HG02588 (cell line): Measurements from ENCODE around the gene THRB.

Experiments used
- ATAC-seq: cut with Tn5 transposase; IDR thresholded peaks from one replicate; pipeline ENCODE4 v1.9.1; 2021; ENCODE audit warnings: mild to moderate bottlenecking, moderate library complexity; ENCODE audit not compliant: unreplicated experiment

Gene THRB

DNA sequence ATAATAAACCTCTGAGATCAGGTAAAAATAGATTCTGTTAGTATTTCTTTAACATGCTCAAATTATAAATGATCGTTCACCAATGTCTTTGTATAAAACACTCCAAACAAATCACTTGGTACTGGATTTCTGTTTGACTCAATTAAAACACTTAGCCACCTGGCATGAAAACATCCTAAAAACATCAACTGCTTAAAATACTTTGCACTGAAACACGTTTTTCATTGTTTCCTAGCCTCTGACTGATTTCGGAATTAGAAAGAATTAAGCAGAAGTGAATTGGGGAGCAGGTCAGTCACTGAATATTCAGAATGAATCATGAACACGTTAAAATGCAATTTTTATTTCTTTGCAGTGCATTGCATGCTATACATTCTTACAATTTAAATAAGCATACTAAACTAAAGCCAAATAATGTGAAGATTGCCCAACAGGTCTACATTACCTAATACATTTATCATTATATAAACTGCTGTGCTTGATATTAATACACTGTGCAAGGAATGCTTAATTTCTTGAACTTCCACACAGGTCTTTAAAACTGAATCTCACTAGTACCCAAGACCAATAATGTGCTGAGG lies 1.6 kb downstream of the THRB start:
- no peak for ATAC-seq

GRCh38 chr3:24490151-24490550 lies 4.5 kb downstream of the THRB start:
- ATAC-seq: no peak

GRCh38 chr3:24487325-24488262 lies 7.1 kb downstream of the THRB start:
- no peak for ATAC-seq

DNA sequence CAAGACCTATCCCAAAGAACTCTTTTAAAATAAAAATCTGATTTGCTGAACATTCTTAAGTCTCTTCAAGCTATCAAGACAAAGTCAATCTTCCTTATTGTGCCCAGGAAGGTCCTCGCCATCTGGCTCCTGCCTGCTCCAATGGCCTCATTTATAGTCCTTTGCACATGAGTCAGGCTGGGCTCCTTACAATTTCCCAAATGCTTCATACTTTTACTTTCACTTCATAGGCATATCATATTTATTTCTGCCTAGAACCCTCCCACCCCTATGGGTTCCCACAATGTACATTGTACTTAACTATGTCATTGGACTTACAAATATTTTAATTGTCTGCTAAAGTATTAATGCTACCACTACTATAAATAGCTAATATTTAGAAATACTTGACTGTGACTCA lies 9.1 kb downstream of the THRB start:
- ATAC-seq: no peak

- ATAC-seq: no peak
These were observed 10.8 kb downstream of the THRB start for GRCh38 chr3:24483873-24484272.

DNA sequence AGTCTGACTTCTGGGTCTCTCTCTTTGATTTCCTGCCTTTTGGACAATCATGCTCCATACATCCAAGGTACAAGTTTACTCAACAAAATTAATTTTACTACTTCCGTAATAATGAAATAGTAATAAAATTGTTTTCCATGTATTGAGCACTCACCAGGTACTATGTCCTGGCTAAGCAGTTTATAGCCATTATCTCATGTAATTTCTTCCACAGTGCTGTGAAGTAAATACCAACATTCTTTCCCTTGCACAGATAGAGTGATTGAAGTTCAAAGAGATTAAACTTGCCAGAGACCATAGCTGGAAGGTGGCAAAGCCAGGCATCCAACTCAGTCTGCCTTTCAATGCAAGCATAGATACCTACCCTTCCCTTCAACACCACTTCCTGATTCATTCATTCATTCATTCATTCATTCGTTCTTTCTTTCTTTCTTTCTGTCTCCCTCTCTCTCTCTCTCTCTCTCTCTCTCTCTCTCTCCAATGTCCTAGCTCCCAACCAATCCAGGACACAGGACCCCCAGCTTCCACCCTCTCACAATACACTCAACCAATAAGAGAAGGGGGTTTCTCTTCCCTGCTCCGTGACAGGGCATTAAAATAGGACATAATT lies 12.4 kb downstream of the THRB start:
- ATAC-seq: no peak

- no peak for ATAC-seq
These were observed 13.5 kb downstream of the THRB start for GRCh38 chr3:24481193-24481592.

GRCh38 chr3:24480497-24480896 lies 14.2 kb downstream of the THRB start:
- no peak for ATAC-seq

DNA sequence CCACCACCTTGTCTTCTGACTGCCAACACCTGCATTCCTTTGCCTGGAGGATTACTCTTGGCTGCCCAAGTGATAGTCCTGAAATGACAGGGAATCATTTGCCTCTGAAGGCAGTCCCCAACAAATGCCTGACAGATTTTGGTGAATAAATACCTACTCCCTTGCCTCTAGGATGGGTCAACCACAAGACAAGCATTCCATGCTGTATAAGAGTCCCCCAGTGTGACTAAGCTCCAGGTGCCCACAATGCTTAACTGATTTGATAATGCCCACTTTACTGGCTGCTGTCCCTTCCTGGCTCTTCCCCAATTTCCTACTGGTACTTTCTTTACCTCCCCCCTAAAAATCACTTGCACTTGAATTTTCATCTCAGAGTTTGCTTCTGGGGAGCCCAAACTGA lies 14.8 kb downstream of the THRB start:
- ATAC-seq: no peak

DNA sequence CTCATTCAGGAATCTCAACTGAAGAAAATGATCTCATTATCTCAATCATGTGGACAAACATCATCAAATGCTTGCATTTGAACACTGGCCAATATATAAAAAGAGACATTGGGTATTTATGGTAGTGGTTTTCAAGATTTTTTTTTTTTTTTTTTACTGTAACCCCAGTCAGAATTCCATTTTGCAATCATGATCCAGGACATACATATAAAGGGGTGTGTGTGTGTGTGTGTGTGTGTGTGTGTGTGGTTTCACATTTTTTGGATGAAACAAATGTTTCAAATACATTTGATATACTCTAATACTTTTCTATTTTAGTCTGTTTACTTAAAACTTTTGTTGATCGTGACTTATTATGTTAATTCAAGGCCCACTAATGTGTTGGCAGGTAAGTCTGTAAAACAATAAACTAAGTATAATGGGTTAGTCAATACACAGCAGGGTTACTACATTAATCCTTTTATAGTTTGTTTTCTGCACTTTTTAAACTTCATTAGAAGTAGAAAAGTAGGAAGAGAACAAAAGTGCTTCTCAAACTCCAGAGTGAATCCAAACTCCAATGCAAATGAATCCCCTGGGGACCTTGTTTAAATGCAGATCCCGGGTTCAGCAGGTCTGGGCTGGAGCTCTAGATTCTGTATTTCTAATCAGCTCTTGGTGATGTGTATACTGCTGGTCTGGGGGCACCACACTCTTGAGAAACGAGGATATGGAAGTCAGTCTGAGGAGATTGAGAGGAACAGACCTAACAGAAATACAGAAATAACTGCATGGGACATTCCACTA lies 17.6 kb downstream of the THRB start:
- no peak for ATAC-seq

DNA sequence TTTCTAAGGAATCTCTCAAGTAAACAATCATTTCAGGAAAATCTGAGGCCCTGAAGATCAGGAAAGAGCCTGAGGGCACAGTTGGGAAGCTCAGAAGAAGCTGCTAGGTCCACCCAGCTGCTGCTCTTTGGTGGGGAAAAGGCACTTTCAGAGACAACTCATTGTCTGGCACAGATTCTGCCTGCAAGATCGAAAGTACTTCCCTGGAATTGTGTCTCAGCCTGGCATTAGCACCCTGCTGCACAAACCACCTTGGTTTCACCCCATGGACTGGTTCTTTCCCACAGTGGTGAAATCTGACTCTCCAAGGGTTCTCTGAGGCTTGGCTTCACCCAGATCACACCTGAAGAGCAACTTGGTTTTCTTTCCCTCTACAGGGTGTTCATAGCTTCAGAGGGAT lies 18.7 kb downstream of the THRB start:
- no peak for ATAC-seq

DNA sequence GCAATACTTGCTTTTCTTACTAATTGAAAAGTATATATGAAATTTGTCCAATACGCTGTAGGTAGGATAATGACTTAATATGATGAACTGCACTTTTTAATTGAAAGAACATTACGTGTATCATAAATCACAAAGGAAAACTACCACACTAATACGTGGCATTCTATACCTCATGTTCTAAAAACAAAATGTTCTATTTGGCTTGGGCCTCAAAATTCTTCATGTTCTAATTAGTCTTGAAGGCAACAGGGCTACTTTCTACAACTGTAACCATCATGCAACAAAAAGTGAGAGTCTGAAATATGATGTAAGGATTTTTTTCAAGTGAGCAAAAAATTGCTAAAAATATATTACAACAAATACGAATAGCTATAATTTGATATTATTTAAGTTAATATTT lies 19.8 kb downstream of the THRB start:
- no peak for ATAC-seq

- ATAC-seq: no peak
These were observed 22.3 kb downstream of the THRB start for GRCh38 chr3:24472358-24472757.

DNA sequence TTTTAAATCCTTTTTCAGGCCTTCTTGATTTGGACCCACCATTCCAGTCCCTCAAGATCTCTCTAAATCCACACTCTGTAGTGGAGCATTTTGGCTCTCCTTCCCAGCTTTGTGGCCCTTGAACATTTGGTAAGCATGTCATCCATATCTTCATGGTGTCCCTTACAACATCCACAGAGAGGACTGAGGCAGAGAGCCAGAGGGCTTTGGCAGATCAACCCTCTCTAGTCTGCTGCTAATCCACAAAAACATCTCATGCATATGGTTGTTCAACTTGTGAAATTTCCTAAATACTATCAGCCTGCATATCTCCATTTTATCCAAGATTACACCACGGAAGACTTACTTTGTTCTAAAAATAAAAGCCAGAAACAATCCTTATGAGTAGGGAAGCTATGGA lies 23.2 kb downstream of the THRB start:
- ATAC-seq: no peak

GRCh38 chr3:24470277-24470676 lies 24.4 kb downstream of the THRB start:
- ATAC-seq: no peak

DNA sequence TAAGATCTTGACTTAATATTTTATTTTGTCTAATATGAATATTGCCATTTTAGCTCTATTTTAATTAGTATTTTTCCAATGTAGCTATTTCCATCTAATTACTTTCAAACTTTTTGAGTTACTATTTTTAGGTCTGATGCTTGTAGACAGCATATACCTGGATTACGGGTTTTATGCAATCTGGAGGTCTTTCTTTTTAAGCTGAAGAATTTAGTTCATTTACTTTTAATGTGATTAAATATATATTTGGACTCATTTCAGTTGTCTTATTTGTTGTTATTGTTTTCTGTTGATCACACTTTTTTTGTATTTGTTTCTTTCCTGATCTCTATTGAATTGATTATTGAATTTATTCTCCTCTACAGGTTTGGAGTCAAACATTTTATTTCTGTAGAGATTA lies 30.3 kb downstream of the THRB start:
- ATAC-seq: no peak

DNA sequence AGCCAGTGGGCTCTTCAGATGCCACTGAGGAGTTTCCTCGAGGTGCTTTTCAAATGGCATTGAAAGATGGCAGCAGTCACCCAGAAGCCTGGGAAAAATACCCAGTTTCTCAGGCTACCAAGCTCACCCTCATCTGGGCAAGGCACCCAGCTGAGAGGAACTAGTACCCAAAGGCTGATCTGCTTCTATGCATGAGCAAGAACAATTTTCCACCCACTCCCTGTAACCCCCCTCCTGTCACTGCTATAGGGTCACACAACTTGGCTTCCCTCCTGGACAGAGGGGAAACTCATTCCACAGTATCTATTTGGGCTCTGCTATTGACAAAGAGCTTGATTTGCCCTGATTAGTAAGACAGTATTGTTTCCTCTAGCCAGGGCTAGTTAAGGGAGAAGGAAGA lies 31.9 kb downstream of the THRB start:
- no peak for ATAC-seq

GRCh38 chr3:24460974-24461373 lies 33.7 kb downstream of the THRB start:
- no peak for ATAC-seq

- no peak for ATAC-seq
These were observed 36.9 kb downstream of the THRB start for GRCh38 chr3:24457719-24458118.

- no peak for ATAC-seq
These were observed 39.8 kb downstream of the THRB start for GRCh38 chr3:24454856-24455255.

- no peak for ATAC-seq
These were observed 40.3 kb downstream of the THRB start for GRCh38 chr3:24454393-24454792.
